NT2/D1 (cell line): ENCODE data around the gene TRH.

Experiments
- SUZ12 ChIP-seq: IDR thresholded peaks from 2 replicates; pipeline ENCODE4 v1.6.1; 2011; ENCODE audit not compliant: insufficient read length, insufficient read depth; ENCODE audit errors: extremely low read depth
- YY1 ChIP-seq: IDR thresholded peaks from 2 replicates; pipeline ENCODE4 v1.6.1; 2011; ENCODE audit not compliant: insufficient read length, insufficient read depth
- ZNF274 ChIP-seq: IDR thresholded peaks from 2 replicates; pipeline ENCODE4 v1.6.1; 2011; ENCODE audit warnings: mild to moderate bottlenecking, low read depth, low read length

- TF ChIP-seq ZNF274: no peak
- TF ChIP-seq SUZ12: no peak
- TF ChIP-seq YY1: no peak
Measured at GRCh38 chr3:129966876-129967275, 7.6 kb upstream of the TRH start.
